G401.6 (cell line): ENCODE results near the gene GMEB2.
"Not testable (repeated sequence)": the region's sequence is repeated elsewhere in the genome, so short reads cannot be mapped to it uniquely, and the experiment has no call there.

Experiments
- FAIRE-seq: peaks from 2 replicates; lab custom pipeline; 2012; peaks lifted over from hg19 to GRCh38; lab: Jason Lieb, UNC

Gene GMEB2

GRCh38 chr20:63657260-63657936 lies 30.5 kb upstream of the GMEB2 start:
- no peak for FAIRE-seq

- no peak for FAIRE-seq
Observed at GRCh38 chr20:63656451-63656850, 29.6 kb upstream of the GMEB2 start.

GRCh38 chr20:63655249-63655648 lies 28.3 kb upstream of the GMEB2 start:
- no peak for FAIRE-seq

- no peak for FAIRE-seq
Observed at GRCh38 chr20:63653974-63654668, 27.2 kb upstream of the GMEB2 start.

GRCh38 chr20:63653041-63653973 lies 26.4 kb upstream of the GMEB2 start, which contains the start of gene STMN3:
Gene STMN3 (minus strand): TSS chr20:63653424. CDS start chr20:63653345, 79 bp downstream.
- FAIRE-seq: no peak

- FAIRE-seq: no peak
Observed at GRCh38 chr20:63652192-63652980, 25.5 kb upstream of the GMEB2 start.

GRCh38 chr20:63651942-63652191 lies 25.0 kb upstream of the GMEB2 start:
- FAIRE-seq: no peak

GRCh38 chr20:63650486-63650885 lies 23.6 kb upstream of the GMEB2 start:
- FAIRE-seq: not testable (repeated sequence)

GRCh38 chr20:63648895-63649589 lies 22.1 kb upstream of the GMEB2 start:
- FAIRE-seq: no peak

GRCh38 chr20:63648190-63648589 lies 21.3 kb upstream of the GMEB2 start:
- FAIRE-seq: no peak

GRCh38 chr20:63645218-63645617 lies 18.3 kb upstream of the GMEB2 start:
- FAIRE-seq: no peak

GRCh38 chr20:63643946-63644345 lies 17.0 kb upstream of the GMEB2 start:
- no peak for FAIRE-seq

GRCh38 chr20:63643499-63643898 lies 16.6 kb upstream of the GMEB2 start:
- no peak for FAIRE-seq

GRCh38 chr20:63642527-63643247 lies 15.8 kb upstream of the GMEB2 start:
- no peak for FAIRE-seq

- FAIRE-seq: no peak
Observed at GRCh38 chr20:63641792-63642523, 15.1 kb upstream of the GMEB2 start.

GRCh38 chr20:63641146-63641791 lies 14.4 kb upstream of the GMEB2 start:
- no peak for FAIRE-seq

GRCh38 chr20:63640686-63641085 lies 13.8 kb upstream of the GMEB2 start:
- FAIRE-seq: not testable (repeated sequence)

- FAIRE-seq: no peak
Observed at GRCh38 chr20:63640086-63640485, 13.2 kb upstream of the GMEB2 start.

GRCh38 chr20:63639093-63639975 lies 12.4 kb upstream of the GMEB2 start:
- FAIRE-seq: no peak
